H1 (cell line): Measurements from ENCODE around the gene RNF149. TPM values are rescaled to one million over a fixed set of nuclear protein-coding genes. Genes with fewer than 3 reads are reported as not detected.

ENCODE experiments used
- CTCF ChIA-PET: fragments of 300-600 bp; sonication (Branson Sonifier 250); formaldehyde crosslinking; loops from one replicate; lab custom pipeline; 2021; ENCODE audit not compliant: partially characterized antibody; lab: Charles Lee
- POLR2A ChIA-PET: fragments of 300-600 bp; sonication (Branson Sonifier 250); formaldehyde crosslinking; loops from one replicate; lab custom pipeline; 2021; ENCODE audit warnings: inconsistent platforms; ENCODE audit not compliant: partially characterized antibody; lab: Charles Lee
- DNase-seq, 2 experiments: peaks; one replicate each; pipeline versions ENCODE4 v3.0.0 to v3.0.0-alpha.2; 2010 to 2022; ENCODE audit warnings: low spot score in 2 of 2, low read depth in 1 of 2, mixed read lengths in 1 of 2
- FAIRE-seq: peaks from 2 replicates; lab custom pipeline; 2011; peaks lifted over from hg19 to GRCh38; lab: Jason Lieb, UNC
- H2AFZ ChIP-seq: 2 replicates; pipeline ENCODE4 v1.8.1; 2012; ENCODE audit warnings: low read length, inconsistent platforms
- H2AK5ac ChIP-seq: 2 replicates; pipeline ENCODE4 v1.6.1; 2013; ENCODE audit warnings: low read depth, low read length
- H2BK120ac ChIP-seq: replicated peaks from 2 replicates; pipeline ENCODE3; 2013; ENCODE audit warnings: low read depth, low read length, inconsistent platforms
- H2BK12ac ChIP-seq: 2 replicates; pipeline ENCODE4 v1.6.1; 2013; ENCODE audit warnings: low read depth, low read length
- H2BK15ac ChIP-seq: 2 replicates; pipeline ENCODE4 v1.6.1; 2013; ENCODE audit warnings: low read length
- H2BK20ac ChIP-seq: 2 replicates; pipeline ENCODE4 v1.6.1; 2013; ENCODE audit warnings: low read length
- H2BK5ac ChIP-seq: 2 replicates; pipeline ENCODE4 v1.6.1; 2013; ENCODE audit warnings: low read depth, low read length
- H3K14ac ChIP-seq: 2 replicates; pipeline ENCODE4 v1.6.1; 2013; ENCODE audit warnings: inconsistent platforms; ENCODE audit not compliant: insufficient read length
- H3K18ac ChIP-seq: 2 replicates; pipeline ENCODE4 v1.6.1; 2013; ENCODE audit warnings: low read length; ENCODE audit errors: extremely low read depth
- H3K23ac ChIP-seq: 2 replicates; pipeline ENCODE4 v1.6.1; 2013; ENCODE audit warnings: inconsistent platforms; ENCODE audit not compliant: insufficient read length
- H3K23me2 ChIP-seq: 2 replicates; pipeline ENCODE4 v1.6.1; 2013; ENCODE audit warnings: low read depth, low read length
- H3K27ac ChIP-seq: 2 replicates; pipeline ENCODE4 v1.6.1; 2011; ENCODE audit warnings: low read depth, low read length, inconsistent platforms
- H3K27me3 ChIP-seq, 4 experiments: replicated peaks in 1 of 4; 1 replicate in 1 of 4; 2 replicates in 3 of 4; pipeline versions ENCODE4 v1.6.1 to v1.8.1; 2011 to 2013; ENCODE audit warnings: low read length in 3 of 4, mild to moderate bottlenecking in 3 of 4, inconsistent platforms in 2 of 4, mixed read lengths in 2 of 4, moderate library complexity in 1 of 4; ENCODE audit not compliant: control insufficient read depth in 3 of 4, insufficient read depth in 3 of 4; ENCODE audit errors: extremely low read depth in 1 of 4
- H3K36me3 ChIP-seq, 4 experiments: 2 replicates each; pipeline versions ENCODE4 v1.6.1 to v1.8.1; 2011 to 2013; ENCODE audit warnings: mild to moderate bottlenecking in 4 of 4, low read length in 3 of 4, moderate library complexity in 2 of 4, control low read depth in 1 of 4, inconsistent platforms in 1 of 4; ENCODE audit not compliant: insufficient read depth in 4 of 4, control insufficient read depth in 2 of 4
- H3K4ac ChIP-seq: replicated peaks from 2 replicates; pipeline ENCODE3; 2013; ENCODE audit warnings: low read length, low read depth, mixed read lengths, inconsistent platforms; ENCODE audit not compliant: insufficient read length
- H3K4me1 ChIP-seq, 4 experiments: replicated peaks in 1 of 4; 1 replicate in 1 of 4; 2 replicates in 3 of 4; pipeline versions ENCODE4 v1.6.1 to v1.8.1; 2011 to 2013; ENCODE audit warnings: low read length in 3 of 4, inconsistent platforms in 2 of 4, mixed read lengths in 1 of 4; ENCODE audit not compliant: insufficient read depth in 4 of 4, control insufficient read depth in 3 of 4
- H3K4me2 ChIP-seq, 2 experiments: 2 replicates each; pipeline versions ENCODE4 v1.6.1 to v1.8.1; 2011 to 2013; ENCODE audit warnings: low read depth in 2 of 2, low read length in 2 of 2, control low read depth in 1 of 2, inconsistent platforms in 1 of 2, mild to moderate bottlenecking in 1 of 2; ENCODE audit not compliant: insufficient read depth in 1 of 2
- H3K4me3 ChIP-seq, 4 experiments: fragments of 200-600, 300-600 bp in 1 of 4; sonication (generic), shearing (Covaris generic), sonication (Bioruptor Twin) in 1 of 4; 2 replicates each; pipeline versions ENCODE4 v1.5.1 to v1.8.1; 2011 to 2016; ENCODE audit warnings: low read length in 4 of 4, low read depth in 3 of 4, control low read depth in 2 of 4, inconsistent platforms in 2 of 4, mild to moderate bottlenecking in 2 of 4, mixed read lengths in 1 of 4, moderate library complexity in 1 of 4; ENCODE audit not compliant: insufficient read depth in 2 of 4; ENCODE audit errors: extremely low read depth in 1 of 4
- H3K56ac ChIP-seq: replicated peaks from 2 replicates; pipeline ENCODE3; 2013; ENCODE audit warnings: low read depth, mild to moderate bottlenecking, mixed read lengths, low read length, inconsistent platforms; ENCODE audit not compliant: insufficient read length
- H3K79me1 ChIP-seq: 2 replicates; pipeline ENCODE4 v1.6.1; 2013; ENCODE audit warnings: low read depth, low read length, control low read depth
- H3K79me2 ChIP-seq, 2 experiments: 2 replicates each; pipeline versions ENCODE4 v1.6.1 to v1.8.1; 2012 to 2013; ENCODE audit warnings: low read length in 2 of 2, mild to moderate bottlenecking in 2 of 2, inconsistent platforms in 1 of 2; ENCODE audit not compliant: insufficient read depth in 2 of 2, control insufficient read depth in 1 of 2
- H3K9ac ChIP-seq, 4 experiments: replicated peaks in 1 of 4; 1 replicate in 1 of 4; 2 replicates in 3 of 4; pipeline versions ENCODE4 v1.6.1 to v1.8.1; 2011 to 2013; ENCODE audit warnings: low read depth in 3 of 4, low read length in 3 of 4, control low read depth in 2 of 4, mild to moderate bottlenecking in 2 of 4, moderate library complexity in 2 of 4, inconsistent platforms in 1 of 4; ENCODE audit errors: extremely low read depth in 1 of 4
- H3K9me3 ChIP-seq, 2 experiments: 2 replicates each; pipeline versions ENCODE4 v1.6.1 to v1.8.1; 2012 to 2013; ENCODE audit warnings: mild to moderate bottlenecking in 2 of 2, moderate library complexity in 2 of 2, control low read depth in 1 of 2, inconsistent platforms in 1 of 2, low read depth in 1 of 2, low read length in 1 of 2, mixed read lengths in 1 of 2; ENCODE audit not compliant: insufficient read depth in 2 of 2
- H4K20me1 ChIP-seq, 2 experiments: replicated peaks in 1 of 2; 2 replicates each; pipeline versions ENCODE3 to v1.8.1; 2011 to 2013; ENCODE audit warnings: inconsistent platforms in 2 of 2, low read length in 2 of 2, mild to moderate bottlenecking in 1 of 2; ENCODE audit not compliant: insufficient read depth in 2 of 2, control insufficient read depth in 1 of 2
- H4K5ac ChIP-seq: 2 replicates; pipeline ENCODE4 v1.6.1; 2013; ENCODE audit warnings: low read length, low read depth, mixed read lengths, inconsistent platforms; ENCODE audit not compliant: insufficient read length
- H4K8ac ChIP-seq: 2 replicates; pipeline ENCODE4 v1.8.0; 2013; ENCODE audit warnings: mild to moderate bottlenecking, moderate library complexity, low read length, inconsistent platforms; ENCODE audit not compliant: insufficient read depth; ENCODE audit errors: extremely low read depth
- H4K91ac ChIP-seq: replicated peaks from 2 replicates; pipeline ENCODE3; 2013; ENCODE audit warnings: low read length, mixed read lengths, inconsistent platforms; ENCODE audit not compliant: insufficient read length
- KDM1A ChIP-seq: fragments of 200-600, 300-600 bp; sonication (generic); IDR thresholded peaks from 2 replicates; pipeline ENCODE4 v1.7.1; 2016; ENCODE audit warnings: mild to moderate bottlenecking, low read length, borderline replicate concordance
- TCF12 ChIP-seq: IDR thresholded peaks from 2 replicates; pipeline ENCODE4 v1.6.1; 2011; ENCODE audit warnings: low read depth, mild to moderate bottlenecking, low read length
- WGBS, 2 experiments: shearing (Covaris generic) in 1 of 2; methylation state at CpG; one replicate each; pipeline versions ENCODE4 v1.1.6 to v1.1.7; 2013 to 2015; ENCODE audit warnings: low lambda C conversion rate in 2 of 2, mixed read lengths in 2 of 2, inconsistent platforms in 1 of 2, low coverage in 1 of 2, missing lambda C conversion rate in 1 of 2; ENCODE audit not compliant: insufficient replicate concordance in 2 of 2, insufficient coverage in 1 of 2, insufficient read length in 1 of 2; ENCODE audit errors: extremely low coverage in 1 of 2, missing lambda C conversion rate in 1 of 2; 5-methylcytosine and 5-hydroxymethylcytosine counted together
- polyA plus RNA-seq, 7 experiments: library from polyadenylated mRNA; depleted of rRNA in 3 of 7; stranded (reverse) in 5 of 7; unstranded in 2 of 7; fragments of >200 nt in 5 of 7; fragments of 200-250 nt in 2 of 7; gene quantifications; 1 replicate in 5 of 7; 2 replicates in 1 of 7; 4 replicates in 1 of 7; pipeline versions ENCODE4 v1.2.1 to v1.2.3, GENCODE V29; 2011 to 2013; ENCODE audit warnings: missing spikeins in 2 of 7, mixed read lengths in 2 of 7
- total RNA-seq: library from RNA; stranded (reverse); fragmentation: NEBNext Ultra II Directional; extraction: Animal tissue kit (Norgen Biotek cat#: 25700); gene quantifications from 2 replicates; pipeline ENCODE4 v1.2.1, GENCODE V29; 2021

The RNF149 gene
- total and polyA plus RNA-seq, 2 of the 8 experiments (the other 6 are each of a cell fraction or from before 2014, with no cell fraction given): 16.6 to 28.2 TPM

- ChIA-PET CTCF (interaction anchor here (1.1 to 1.6 kb wide), 5 partner anchors 8 to 57 kb away, joined by 3 to 14 read pairs (median 3); no protein-coding TSS in a partner anchor), POLR2A (interaction anchor here (1.6 kb wide), 1 partner anchor 11 kb away, joined by 7 read pairs; no protein-coding TSS in a partner anchor)
- Histone ChIP-seq H3K27me3 (no peaks in the 10 kb centered on the region), H4K91ac (no peak overlapping the region), H4K8ac (no peak overlapping the region), H2BK15ac (no peak overlapping the region), H3K4me2 (peak overlapping the region in 1 of 2 experiments; percentile 30; a peak in 1 of 4 replicates), H2AK5ac (0 out of 2 replicates have a peak overlapping the region, but pooled peaks have one; percentile 65), H2BK5ac (peak overlapping the region; percentile 89; the same call in 1 of the 2 replicates), H3K4ac (no peak overlapping the region), H4K20me1 (no peaks in the 10 kb centered on the region), H3K23me2 (no peaks in the 10 kb centered on the region), H2AFZ (no peak overlapping the region), H3K79me1 (no peaks in the 10 kb centered on the region), H2BK12ac (peak overlapping the region; percentile 73; the same call in 1 of the 2 replicates), H3K79me2 (no peaks in the 10 kb centered on the region), H3K56ac (no peak overlapping the region), H4K5ac (no peak overlapping the region), H3K27ac (no peak overlapping the region; the same call in 1 of the 2 replicates), H3K9me3 (peaks cover 0 to 5% of the 10 kb centered on the region in 2 experiments; a peak in 2 of 4 replicates), H3K36me3 (no peaks in the 10 kb centered on the region), H3K23ac (no peak overlapping the region), H2BK120ac (no peak overlapping the region), H2BK20ac (no peak overlapping the region)
- no peak for FAIRE-seq
- 87% methylated on average over 2 of the region's 2 CpGs; no CpG with 5 or more reads in 1 of the 2 experiments for WGBS, 2 experiments
- no peak for TF ChIP-seq TCF12
- peak; percentile 95 for TF ChIP-seq KDM1A
- TF ChIP-seq, all 59 proteins: peak for 1
- Histone ChIP-seq H3K14ac (no peak overlapping the region), H3K18ac (0 out of 2 replicates have a peak overlapping the region, but pooled peaks have one; percentile 74), H3K4me3 (no peak overlapping the region), H3K9ac (no peak overlapping the region), H3K4me1 (peaks cover 10 to 27% (median 17%) of the 10 kb centered on the region in 4 experiments; a peak in 6 of 7 replicates)
- no peak for DNase-seq
Measured at GRCh38 chr2:101331202-101331601, 22.7 kb upstream of the RNF149 start.
